DOHH2 (cell line): ENCODE measurements around the gene FXR2.

Experiments
- CTCF ChIP-seq: fragments of 200-600 bp; sonication (generic); IDR thresholded peaks from one replicate; pipeline ENCODE4 v1.5.1; 2014; ENCODE audit warnings: antibody characterized with exemption, mild to moderate bottlenecking, low read depth, low read length; ENCODE audit not compliant: poor library complexity, severe bottlenecking
- EZH2phosphoT487 ChIP-seq: fragments of 200-600 bp; sonication (generic); IDR thresholded peaks from 2 replicates; pipeline ENCODE4 v1.6.1; 2017; ENCODE audit warnings: borderline replicate concordance, mild to moderate bottlenecking, antibody characterized with exemption, low read length, moderate library complexity, mixed read lengths

- TF ChIP-seq CTCF: no peak
- TF ChIP-seq EZH2phosphoT487: no peak
Measured at GRCh38 chr17:7615265-7615747, 609 bp upstream of the FXR2 start.
